HCT116 (cell line): ENCODE measurements around the gene CCNB2. TPM values are rescaled to one million over a fixed set of nuclear protein-coding genes. Genes with fewer than 3 reads are reported as not detected.

Experiments used
- ATAC-seq: fragments of 200-7000 bp; cut with Tn5 transposase; 2 replicates; pipeline ENCODE4 v1.9.1; 2020; ENCODE audit warnings: mild to moderate bottlenecking, moderate library complexity
- BruUV-seq: library from RNA; stranded (reverse); fragments of 400-500 nt; replicated peaks from 2 replicates; lab custom pipeline; 2021; lab: Mats Ljungman, UMichigan
- CTCF ChIA-PET: fragments of 300-600 bp; sonication (Branson Sonifier 250); formaldehyde crosslinking; loops from one replicate; lab custom pipeline; 2021; ENCODE audit warnings: antibody characterized with exemption; lab: Charles Lee
- POLR2A ChIA-PET: fragments of 300-600, 350-600 bp; sonication (Branson Sonifier 250); formaldehyde crosslinking; loops from one replicate; lab custom pipeline; 2021; ENCODE audit warnings: antibody characterized with exemption; lab: Charles Lee
- RAD21 ChIA-PET, 2 experiments: fragments of 300-600 bp; sonication (Branson Sonifier 250); formaldehyde crosslinking; loops; one replicate each; lab custom pipeline; 2023; ENCODE audit warnings: low total read pairs in 2 of 2; ENCODE audit not compliant: uncharacterized antibody in 2 of 2, unreplicated experiment in 2 of 2, low non-redundant PET in 1 of 2; lab: Charles Lee
- DNase-seq: peaks from one replicate; pipeline ENCODE4 v3.0.0-alpha.2; 2010; ENCODE audit warnings: low read depth, low spot score
- H2AFZ ChIP-seq: fragments of 200-600 bp; shearing (Covaris generic), sonication (generic); 2 replicates; pipeline ENCODE4 v1.6.1; 2017; ENCODE audit warnings: low read depth, mixed run types, mixed read lengths, antibody characterized with exemption, low read length; ENCODE audit not compliant: poor library complexity, severe bottlenecking
- H3K27ac ChIP-seq: 2 replicates; pipeline ENCODE4 v1.5.1; 2012; ENCODE audit warnings: low read depth, low read length
- H3K27me3 ChIP-seq: fragments of 200-600 bp; sonication (generic); 2 replicates; pipeline ENCODE4 v1.6.1; 2016; ENCODE audit warnings: mixed run types, low read length, mixed read lengths; ENCODE audit not compliant: insufficient read depth
- H3K36me3 ChIP-seq, 2 experiments: fragments of 200-500 bp in 1 of 2; fragments of 200-600 bp in 1 of 2; sonication (Bioruptor generic) in 1 of 2; sonication (generic) in 1 of 2; 2 replicates each; pipeline versions ENCODE4 v1.5.1 to v1.6.1; 2014 to 2016; ENCODE audit warnings: low read length in 2 of 2, inconsistent platforms in 1 of 2, mixed read lengths in 1 of 2, mixed run types in 1 of 2; ENCODE audit not compliant: insufficient read depth in 2 of 2, control insufficient read depth in 1 of 2
- H3K4me1 ChIP-seq, 2 experiments: fragments of 200-600 bp in 1 of 2; sonication (generic) in 1 of 2; 2 replicates each; pipeline versions ENCODE4 v1.5.1 to v1.6.1; 2012 to 2017; ENCODE audit warnings: low read length in 2 of 2, inconsistent platforms in 1 of 2, mild to moderate bottlenecking in 1 of 2, mixed read lengths in 1 of 2, mixed run types in 1 of 2, moderate library complexity in 1 of 2; ENCODE audit not compliant: insufficient read depth in 2 of 2, control insufficient read depth in 1 of 2
- H3K4me2 ChIP-seq: fragments of 200-600 bp; sonication (generic); 2 replicates; pipeline ENCODE4 v1.6.1; 2017; ENCODE audit warnings: mixed run types, low read length, mixed read lengths
- H3K4me3 ChIP-seq, 2 experiments: fragments of 200-600 bp in 1 of 2; sonication (generic) in 1 of 2; replicated peaks in 1 of 2; 2 replicates each; pipeline ENCODE4 v1.5.1; 2011 to 2016; ENCODE audit warnings: low read length in 2 of 2, control low read depth in 1 of 2, low read depth in 1 of 2, mild to moderate bottlenecking in 1 of 2, mixed read lengths in 1 of 2, mixed run types in 1 of 2
- H3K79me2 ChIP-seq: fragments of 200-600 bp; sonication (generic); 2 replicates; pipeline ENCODE4 v1.6.1; 2017; ENCODE audit warnings: mild to moderate bottlenecking, mixed run types, low read length, moderate library complexity, mixed read lengths; ENCODE audit not compliant: insufficient read depth
- H3K9ac ChIP-seq: fragments of 200-600 bp; sonication (generic); 2 replicates; pipeline ENCODE4 v1.6.1; 2016; ENCODE audit warnings: low read length, mixed read lengths
- H3K9me2 ChIP-seq: fragments of 200-600 bp; sonication (generic), shearing (Covaris generic); 2 replicates; pipeline ENCODE4 v1.6.1; 2017; ENCODE audit warnings: mixed run types, mild to moderate bottlenecking, moderate library complexity; ENCODE audit not compliant: insufficient read depth
- H3K9me3 ChIP-seq, 2 experiments: fragments of 200-500 bp in 1 of 2; fragments of 200-600 bp in 1 of 2; sonication (Bioruptor generic) in 1 of 2; sonication (generic) in 1 of 2; 2 replicates each; pipeline ENCODE4 v1.6.1; 2014 to 2017; ENCODE audit warnings: low read length in 2 of 2, mixed read lengths in 2 of 2, inconsistent platforms in 1 of 2, low read depth in 1 of 2, mild to moderate bottlenecking in 1 of 2, mixed run types in 1 of 2, moderate library complexity in 1 of 2; ENCODE audit not compliant: control insufficient read depth in 1 of 2, insufficient read depth in 1 of 2
- H4K20me1 ChIP-seq: fragments of 200-600 bp; sonication (generic), shearing (Covaris generic); 2 replicates; pipeline ENCODE4 v1.6.1; 2017; ENCODE audit warnings: mixed run types, mild to moderate bottlenecking, moderate library complexity; ENCODE audit not compliant: insufficient read depth
- CBX3 ChIP-seq: IDR thresholded peaks from 2 replicates; pipeline ENCODE4 v1.6.1; 2012; ENCODE audit warnings: low read depth
- CEBPB ChIP-seq: IDR thresholded peaks from 2 replicates; pipeline ENCODE4 v1.6.1; 2012; ENCODE audit warnings: low read depth
- EGR1 ChIP-seq: IDR thresholded peaks from 2 replicates; pipeline ENCODE4 v1.6.1; 2012; ENCODE audit warnings: low read depth
- ELF1 ChIP-seq: IDR thresholded peaks from 2 replicates; pipeline ENCODE4 v1.6.1; 2012; ENCODE audit warnings: low read depth, borderline replicate concordance
- EZH2 ChIP-seq: fragments of 200-600 bp; sonication (generic); IDR thresholded peaks from 2 replicates; pipeline ENCODE4 v1.6.1; 2017; ENCODE audit warnings: antibody characterized with exemption, mixed run types
- EZH2phosphoT487 ChIP-seq: fragments of 200-600 bp; IDR thresholded peaks from 2 replicates; pipeline ENCODE4 v1.6.1; 2018; ENCODE audit warnings: antibody characterized with exemption, borderline replicate concordance
- JUND ChIP-seq: IDR thresholded peaks from 2 replicates; pipeline ENCODE4 v1.6.1; 2012
- RAD21 ChIP-seq: IDR thresholded peaks from 2 replicates; pipeline ENCODE4 v1.6.1; 2012; ENCODE audit warnings: low read depth, mild to moderate bottlenecking
- REST ChIP-seq: IDR thresholded peaks from 2 replicates; pipeline ENCODE4 v1.6.1; 2012; ENCODE audit warnings: low read depth
- ZBTB33 ChIP-seq: IDR thresholded peaks from 2 replicates; pipeline ENCODE4 v1.6.1; 2011; ENCODE audit warnings: mild to moderate bottlenecking, low read length, moderate library complexity; ENCODE audit not compliant: insufficient replicate concordance; ENCODE audit errors: extremely low read depth
- ZFX ChIP-seq: fragments of 450-650 bp; IDR thresholded peaks from 2 replicates; pipeline ENCODE4 v1.6.1; 2017
- ZNF274 ChIP-seq: fragments of 200-500 bp; sonication (Bioruptor generic); IDR thresholded peaks from 2 replicates; pipeline ENCODE4 v1.6.1; 2014; ENCODE audit warnings: mild to moderate bottlenecking, low read depth, low read length, inconsistent platforms
- intact Hi-C: fragments of 100-400 bp; cut with micrococcal nuclease; formaldehyde crosslinking; loops from 2 replicates; pipeline ENCODE4 v1.10.0; 2022
- total RNA-seq: library from RNA; stranded (reverse); gene quantifications from one replicate; pipeline ENCODE4 v1.2.1, GENCODE V29; 2021; ENCODE audit not compliant: unreplicated experiment
- TF ChIP-seq, protein P1 (sequence below): IDR thresholded peaks from 2 replicates; pipeline ENCODE4 v1.6.1; 2012

CCNB2 gene
- total RNA-seq, 1 experiment from 2014 or later = 88.7 TPM

GRCh38 chr15:59157396-59157795, 52.5 kb downstream of the CCNB2 start:
- Histone ChIP-seq H3K27ac (no peak overlapping the region), H3K9ac (no peak overlapping the region), H3K4me2 (no peak overlapping the region), H3K4me3 (no peak overlapping the region), H2AFZ (no peak overlapping the region), H3K36me3 (peaks cover 14 to 18% of the 10 kb centered on the region in 2 experiments), H3K9me2 (no peaks in the 10 kb centered on the region), H3K27me3 (no peaks in the 10 kb centered on the region), H4K20me1 (no peaks in the 10 kb centered on the region), H3K9me3 (no peaks in the 10 kb centered on the region), H3K79me2 (no peaks in the 10 kb centered on the region), H3K4me1 (no peaks in the 10 kb centered on the region)
- no TSS peak for BruUV-seq
- RAD21 ChIA-PET = no interaction called here
- TF ChIP-seq, protein P1, sequence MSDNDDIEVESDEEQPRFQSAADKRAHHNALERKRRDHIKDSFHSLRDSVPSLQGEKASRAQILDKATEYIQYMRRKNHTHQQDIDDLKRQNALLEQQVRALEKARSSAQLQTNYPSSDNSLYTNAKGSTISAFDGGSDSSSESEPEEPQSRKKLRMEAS = no peak
- no peak for TF ChIP-seq CEBPB
- no peak for TF ChIP-seq EZH2phosphoT487
- TF ChIP-seq JUND = no peak
- TF ChIP-seq RAD21 = no peak
- POLR2A ChIA-PET = no interaction called here
- ATAC-seq (no peak), DNase-seq (no peak)
- CTCF ChIA-PET = interaction anchor here (0.6 to 0.8 kb wide), 2 partner anchors 19 to 335 kb away, joined by 3 read pairs; no protein-coding TSS in a partner anchor
- intact Hi-C loops = no loop called here

DNA sequence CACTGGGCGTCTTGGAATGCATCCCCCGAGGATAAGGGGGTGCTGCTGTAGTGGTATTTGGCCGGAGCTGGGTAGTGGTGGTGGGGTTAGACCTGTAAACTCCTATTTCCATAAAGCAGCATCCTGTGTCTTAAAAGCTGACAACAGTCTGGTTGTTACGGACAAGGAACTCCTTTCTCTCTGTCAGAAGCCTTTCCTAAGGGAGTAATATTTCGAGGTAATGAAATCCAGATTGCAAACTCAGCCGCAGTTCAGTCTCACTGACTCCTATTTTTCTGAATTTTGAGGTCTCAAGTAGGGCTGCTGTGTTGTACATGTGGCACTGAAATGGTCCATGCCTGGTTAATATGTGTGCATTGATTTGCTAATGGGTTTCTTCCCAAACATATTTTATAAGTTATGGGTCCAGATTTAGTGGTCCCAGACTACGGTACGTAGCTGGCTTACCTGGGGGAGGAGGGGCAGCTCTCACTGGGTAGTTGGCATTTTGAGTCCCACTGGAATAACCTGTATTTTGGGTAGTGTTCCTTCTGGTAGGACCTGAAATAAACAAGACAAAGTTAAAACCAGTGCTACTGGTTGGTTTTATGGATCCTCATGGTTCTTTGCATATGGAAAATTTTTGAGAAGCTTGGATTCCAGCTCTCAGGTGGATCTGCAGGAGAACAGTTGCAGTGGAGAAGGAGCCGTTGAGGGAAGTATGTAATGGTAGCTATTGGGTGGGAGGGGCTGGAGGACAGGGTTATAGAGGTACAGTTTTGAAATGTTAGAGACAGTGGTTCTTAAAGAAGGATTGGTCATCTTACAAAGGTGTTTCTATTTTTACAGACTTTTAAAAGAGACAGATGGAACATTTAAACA, 53.1 kb downstream of the CCNB2 start:
- no peaks in the 10 kb centered on the region for H4K20me1 ChIP-seq
- no peak for DNase-seq
- H3K36me3 ChIP-seq = peaks cover 12 to 18% of the 10 kb centered on the region in 2 experiments
- no peaks in the 10 kb centered on the region for H3K4me1 ChIP-seq
- ChIA-PET RAD21 (no interaction called here), POLR2A (no interaction called here)
- no peak overlapping the region for H3K4me2 ChIP-seq
- no peaks in the 10 kb centered on the region for H3K9me3 ChIP-seq
- no peak for ATAC-seq
- H2AFZ ChIP-seq = no peak overlapping the region
- intact Hi-C loops = no loop called here
- H3K9ac ChIP-seq = no peak overlapping the region
- no TSS peak for BruUV-seq
- H3K27ac ChIP-seq = no peak overlapping the region
- TF ChIP-seq EGR1 (no peak), ELF1 (no peak), ZBTB33 (no peak), JUND (no peak), CBX3 (no peak), RAD21 (no peak), EZH2 (no peak), ZNF274 (no peak), REST (no peak), ZFX (no peak)
- TF ChIP-seq, protein P1 = no peak
- TF ChIP-seq, all 23 proteins: peak for 0
- Histone ChIP-seq H3K27me3 (no peaks in the 10 kb centered on the region), H3K9me2 (no peaks in the 10 kb centered on the region), H3K79me2 (no peaks in the 10 kb centered on the region), H3K4me3 (no peak overlapping the region)
- CTCF ChIA-PET = interaction anchor here (0.6 to 0.8 kb wide), 2 partner anchors 20 to 334 kb away, joined by 3 read pairs; no protein-coding TSS in a partner anchor
